Panc1 (cell line): ENCODE data around the gene SCAMP5. TPM values are rescaled to one million over a fixed set of nuclear protein-coding genes. Genes with fewer than 3 reads are reported as not detected.

ENCODE experiments used
- ATAC-seq: fragments of 200-7000 bp; cut with Tn5 transposase; 2 replicates; pipeline ENCODE4 v1.9.1; 2020; ENCODE audit warnings: mild to moderate bottlenecking, moderate library complexity
- BruUV-seq: library from RNA; stranded (reverse); fragments of 400-500 nt; replicated peaks from 2 replicates; lab custom pipeline; 2021; lab: Mats Ljungman, UMichigan
- CTCF ChIA-PET: fragments of 300-600 bp; sonication (Branson Sonifier 250); formaldehyde crosslinking; loops from one replicate; lab custom pipeline; 2022; ENCODE audit warnings: antibody characterized with exemption; lab: Charles Lee
- POLR2A ChIA-PET: fragments of 300-600 bp; sonication (Branson Sonifier 250); formaldehyde crosslinking; loops from one replicate; lab custom pipeline; 2022; ENCODE audit warnings: antibody characterized with exemption; lab: Charles Lee
- DNase-seq: peaks from one replicate; pipeline ENCODE4 v3.0.0-alpha.2; 2010; ENCODE audit warnings: low read depth, low spot score
- H3K27ac ChIP-seq: 2 replicates; pipeline ENCODE4 v1.5.1; 2011; ENCODE audit warnings: mild to moderate bottlenecking, low read length, inconsistent platforms
- H3K27me3 ChIP-seq: fragments of 200-500 bp; sonication (Bioruptor generic); 2 replicates; pipeline ENCODE4 v1.6.0; 2014; ENCODE audit warnings: low read length, inconsistent platforms; ENCODE audit not compliant: control insufficient read depth, insufficient read depth
- H3K36me3 ChIP-seq: fragments of 200-500 bp; sonication (Bioruptor generic); 2 replicates; pipeline ENCODE4 v1.5.1; 2014; ENCODE audit warnings: inconsistent platforms, mild to moderate bottlenecking, low read length, moderate library complexity; ENCODE audit not compliant: control insufficient read depth, insufficient read depth
- H3K4me1 ChIP-seq: 2 replicates; pipeline ENCODE4 v1.5.1; 2011; ENCODE audit warnings: inconsistent platforms, mild to moderate bottlenecking, low read length, moderate library complexity; ENCODE audit not compliant: control insufficient read depth, insufficient read depth
- H3K4me3 ChIP-seq, 2 experiments: 2 replicates each; pipeline ENCODE4 v1.5.1; 2011 to 2012; ENCODE audit warnings: low read depth in 2 of 2, low read length in 2 of 2, mild to moderate bottlenecking in 2 of 2, inconsistent platforms in 1 of 2, moderate library complexity in 1 of 2
- H3K9me3 ChIP-seq: fragments of 200-500 bp; sonication (Bioruptor generic); 2 replicates; pipeline ENCODE4 v1.5.1; 2014; ENCODE audit warnings: low read depth, mild to moderate bottlenecking, inconsistent platforms, low read length, moderate library complexity; ENCODE audit not compliant: control insufficient read depth, insufficient read depth
- POLR2AphosphoS5 ChIP-seq: IDR thresholded peaks from 2 replicates; pipeline ENCODE4 v1.6.1; 2012; ENCODE audit warnings: mild to moderate bottlenecking, low read depth, low read length, moderate library complexity
- SIN3A ChIP-seq: IDR thresholded peaks from 2 replicates; pipeline ENCODE4 v1.6.1; 2012; ENCODE audit warnings: low read depth, mild to moderate bottlenecking, low read length, moderate library complexity, borderline replicate concordance; ENCODE audit not compliant: insufficient read depth
- TCF7L2 ChIP-seq: IDR thresholded peaks from 2 replicates; pipeline ENCODE4 v1.6.1; 2011; ENCODE audit warnings: mild to moderate bottlenecking, low read depth, low read length, inconsistent platforms
- in situ Hi-C: cut with HindIII; loops from 2 replicates; pipeline ENCODE4 v1.10.0; 2016; ENCODE audit warnings: low sequenced_read_pairs, low pct_unique_long_range_greater_than_20kb
- intact Hi-C: fragments of 100-400 bp; cut with micrococcal nuclease; formaldehyde crosslinking; loops from one replicate; pipeline ENCODE4 v1.10.0; 2022; ENCODE audit not compliant: unreplicated experiment
- total RNA-seq: library from RNA; stranded (reverse); gene quantifications from one replicate; pipeline ENCODE4 v1.2.1, GENCODE V29; 2021; ENCODE audit not compliant: unreplicated experiment
- TF ChIP-seq, protein P1 (sequence below), 2 experiments: IDR thresholded peaks; 2 replicates each; pipeline ENCODE4 v1.6.1; 2011 to 2012; ENCODE audit warnings: low read depth in 2 of 2, control low read depth in 1 of 2, low read length in 1 of 2, mild to moderate bottlenecking in 1 of 2, moderate library complexity in 1 of 2; ENCODE audit not compliant: insufficient read depth in 1 of 2
- TF ChIP-seq, protein P2 (sequence below): fragments of 450-650 bp; IDR thresholded peaks from 2 replicates; pipeline ENCODE4 v1.5.1; 2017; ENCODE audit warnings: mild to moderate bottlenecking

The SCAMP5 gene
- total RNA-seq, 1 experiment from 2014 or later: 11.2 TPM

DNA sequence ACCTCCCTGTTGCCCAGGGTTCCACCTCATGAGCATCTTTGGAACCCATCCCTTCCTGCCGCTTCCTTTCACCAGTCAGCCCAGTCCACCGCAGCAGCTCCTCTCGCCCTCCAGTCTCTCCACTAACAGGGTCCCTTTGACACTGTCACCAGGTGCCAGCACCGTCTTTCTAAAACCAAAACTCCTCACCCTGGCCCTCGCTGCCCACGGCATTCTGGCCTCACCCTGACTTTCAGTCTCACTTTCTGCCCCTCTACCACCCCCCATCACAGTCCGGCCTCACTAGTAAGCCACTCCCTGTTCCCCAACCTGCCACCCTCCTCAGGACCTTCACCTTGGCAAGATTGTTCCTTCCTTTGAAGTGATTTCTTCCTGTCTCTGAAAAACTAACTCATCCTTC, 32.2 kb downstream of the SCAMP5 start:
- no peak for DNase-seq
- ChIA-PET CTCF (interaction anchor here (0.6 kb wide), 1 partner anchor 19 kb away, joined by 4 read pairs; no protein-coding TSS in a partner anchor), POLR2A (no interaction called here)
- no peaks in the 10 kb centered on the region for H3K9me3 ChIP-seq
- no peak overlapping the region for H3K4me3 ChIP-seq
- BruUV-seq: no TSS peak
- intact Hi-C loops: no loop called here
- H3K27me3 ChIP-seq: no peaks in the 10 kb centered on the region
- H3K4me1 ChIP-seq: peaks cover 10% of the 10 kb centered on the region
- no peak for TF ChIP-seq POLR2AphosphoS5
- no peak overlapping the region for H3K27ac ChIP-seq
- in situ Hi-C loops: no loop called here
- no peak for ATAC-seq
- no peaks in the 10 kb centered on the region for H3K36me3 ChIP-seq

DNA sequence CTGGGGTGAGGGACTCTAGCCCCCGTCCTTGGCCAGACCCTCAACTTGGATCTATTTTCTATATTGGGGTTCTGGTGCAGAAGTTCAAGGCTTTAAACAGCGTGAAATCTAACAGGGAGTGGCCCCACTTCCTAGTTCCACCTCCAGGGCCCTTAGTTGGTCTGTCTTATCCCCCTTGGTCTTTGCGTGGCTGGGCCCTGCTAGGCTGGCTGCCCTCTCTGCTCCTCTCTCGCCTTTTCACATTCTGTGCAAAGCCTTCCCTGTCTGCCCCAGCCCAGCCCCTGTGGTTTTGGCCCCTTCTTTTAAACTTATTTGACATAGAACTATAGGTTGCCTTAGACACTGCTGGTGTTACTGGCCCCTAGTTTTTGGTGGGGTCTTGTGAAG, 33.6 kb downstream of the SCAMP5 start:
- no TSS peak for BruUV-seq
- Histone ChIP-seq H3K4me3 (no peak overlapping the region), H3K27me3 (no peaks in the 10 kb centered on the region), H3K4me1 (peaks cover 10% of the 10 kb centered on the region), H3K27ac (no peak overlapping the region), H3K36me3 (no peaks in the 10 kb centered on the region), H3K9me3 (no peaks in the 10 kb centered on the region)
- in situ Hi-C loops (no loop called here), intact Hi-C loops (loop anchor here (2.0 kb wide), 1 partner anchor 176 kb away; no protein-coding TSS in a partner anchor)
- POLR2A ChIA-PET: interaction anchor here (0.6 kb wide), 2 partner anchors 39 to 73 kb away, joined by 3 read pairs; partner anchors contain the start of gene RPP25
- CTCF ChIA-PET: interaction anchor here (0.7 to 1.8 kb wide), 2 partner anchors 95 to 175 kb away, joined by 3 to 11 read pairs; no protein-coding TSS in a partner anchor
- ATAC-seq (peak; percentile 76), DNase-seq (no peak)
- TF ChIP-seq POLR2AphosphoS5 (no peak), TCF7L2 (no peak), SIN3A (no peak)
- TF ChIP-seq, protein P1, sequence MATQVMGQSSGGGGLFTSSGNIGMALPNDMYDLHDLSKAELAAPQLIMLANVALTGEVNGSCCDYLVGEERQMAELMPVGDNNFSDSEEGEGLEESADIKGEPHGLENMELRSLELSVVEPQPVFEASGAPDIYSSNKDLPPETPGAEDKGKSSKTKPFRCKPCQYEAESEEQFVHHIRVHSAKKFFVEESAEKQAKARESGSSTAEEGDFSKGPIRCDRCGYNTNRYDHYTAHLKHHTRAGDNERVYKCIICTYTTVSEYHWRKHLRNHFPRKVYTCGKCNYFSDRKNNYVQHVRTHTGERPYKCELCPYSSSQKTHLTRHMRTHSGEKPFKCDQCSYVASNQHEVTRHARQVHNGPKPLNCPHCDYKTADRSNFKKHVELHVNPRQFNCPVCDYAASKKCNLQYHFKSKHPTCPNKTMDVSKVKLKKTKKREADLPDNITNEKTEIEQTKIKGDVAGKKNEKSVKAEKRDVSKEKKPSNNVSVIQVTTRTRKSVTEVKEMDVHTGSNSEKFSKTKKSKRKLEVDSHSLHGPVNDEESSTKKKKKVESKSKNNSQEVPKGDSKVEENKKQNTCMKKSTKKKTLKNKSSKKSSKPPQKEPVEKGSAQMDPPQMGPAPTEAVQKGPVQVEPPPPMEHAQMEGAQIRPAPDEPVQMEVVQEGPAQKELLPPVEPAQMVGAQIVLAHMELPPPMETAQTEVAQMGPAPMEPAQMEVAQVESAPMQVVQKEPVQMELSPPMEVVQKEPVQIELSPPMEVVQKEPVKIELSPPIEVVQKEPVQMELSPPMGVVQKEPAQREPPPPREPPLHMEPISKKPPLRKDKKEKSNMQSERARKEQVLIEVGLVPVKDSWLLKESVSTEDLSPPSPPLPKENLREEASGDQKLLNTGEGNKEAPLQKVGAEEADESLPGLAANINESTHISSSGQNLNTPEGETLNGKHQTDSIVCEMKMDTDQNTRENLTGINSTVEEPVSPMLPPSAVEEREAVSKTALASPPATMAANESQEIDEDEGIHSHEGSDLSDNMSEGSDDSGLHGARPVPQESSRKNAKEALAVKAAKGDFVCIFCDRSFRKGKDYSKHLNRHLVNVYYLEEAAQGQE (IDR thresholded peaks at IDR 0.05; ENCODE audit: insufficient read depth in 1 of 2, low read depth in 2 of 2, low read length in 1 of 2): no peak
- TF ChIP-seq, protein P2, sequence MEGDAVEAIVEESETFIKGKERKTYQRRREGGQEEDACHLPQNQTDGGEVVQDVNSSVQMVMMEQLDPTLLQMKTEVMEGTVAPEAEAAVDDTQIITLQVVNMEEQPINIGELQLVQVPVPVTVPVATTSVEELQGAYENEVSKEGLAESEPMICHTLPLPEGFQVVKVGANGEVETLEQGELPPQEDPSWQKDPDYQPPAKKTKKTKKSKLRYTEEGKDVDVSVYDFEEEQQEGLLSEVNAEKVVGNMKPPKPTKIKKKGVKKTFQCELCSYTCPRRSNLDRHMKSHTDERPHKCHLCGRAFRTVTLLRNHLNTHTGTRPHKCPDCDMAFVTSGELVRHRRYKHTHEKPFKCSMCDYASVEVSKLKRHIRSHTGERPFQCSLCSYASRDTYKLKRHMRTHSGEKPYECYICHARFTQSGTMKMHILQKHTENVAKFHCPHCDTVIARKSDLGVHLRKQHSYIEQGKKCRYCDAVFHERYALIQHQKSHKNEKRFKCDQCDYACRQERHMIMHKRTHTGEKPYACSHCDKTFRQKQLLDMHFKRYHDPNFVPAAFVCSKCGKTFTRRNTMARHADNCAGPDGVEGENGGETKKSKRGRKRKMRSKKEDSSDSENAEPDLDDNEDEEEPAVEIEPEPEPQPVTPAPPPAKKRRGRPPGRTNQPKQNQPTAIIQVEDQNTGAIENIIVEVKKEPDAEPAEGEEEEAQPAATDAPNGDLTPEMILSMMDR: no peak

DNA sequence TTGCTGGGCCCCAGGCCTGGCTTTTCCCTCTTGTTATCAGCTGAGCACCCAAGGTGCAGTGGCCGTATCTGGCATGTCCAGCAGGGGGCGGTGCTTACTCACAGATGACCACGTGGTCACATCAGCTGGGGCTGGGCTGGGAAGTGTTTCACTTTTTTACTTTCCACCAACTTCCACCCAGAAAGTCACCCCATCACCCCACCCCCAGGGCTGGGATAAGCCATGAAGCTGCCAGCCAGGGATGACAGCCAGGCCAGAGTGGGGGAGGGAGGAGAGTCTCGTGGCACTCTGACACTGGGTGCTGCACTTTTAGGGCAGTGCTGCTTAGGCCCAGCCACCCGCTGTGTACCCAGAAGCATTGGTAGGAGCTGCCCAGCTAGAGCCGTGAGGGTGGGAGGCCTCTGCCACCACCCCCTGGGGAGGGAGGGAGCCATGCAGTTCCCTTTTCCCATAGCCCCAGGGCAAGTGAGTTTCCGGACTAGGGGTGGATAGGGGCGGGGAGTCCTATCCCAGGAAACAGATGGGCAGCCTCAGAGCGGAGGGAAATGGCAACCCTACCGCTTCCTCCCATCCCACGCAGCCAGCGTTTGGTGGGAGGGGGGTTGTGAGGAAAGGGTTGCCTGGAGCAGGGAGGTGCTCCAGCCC, 34.1 kb downstream of the SCAMP5 start:
- no TSS peak for BruUV-seq
- in situ Hi-C loops: no loop called here
- TF ChIP-seq SIN3A: no peak
- TF ChIP-seq, protein P2: peak; percentile 94
- intact Hi-C loops: loop anchor here (2.0 to 5.0 kb wide), 2 partner anchors 175 to 278 kb away; no protein-coding TSS in a partner anchor
- ChIA-PET CTCF (interaction anchor here (0.7 to 1.8 kb wide), 4 partner anchors 94 to 278 kb away, joined by 3 to 11 read pairs (median 4); partner anchors contain the start of gene C15orf39), POLR2A (interaction anchor here (0.6 kb wide), 2 partner anchors 38 to 73 kb away, joined by 3 read pairs; partner anchors contain the start of gene RPP25)
- H3K9me3 ChIP-seq: no peaks in the 10 kb centered on the region
- H3K4me1 ChIP-seq: peaks cover 10% of the 10 kb centered on the region
- DNase-seq: no peak
- ATAC-seq: peak; percentile 90
- H3K27me3 ChIP-seq: no peaks in the 10 kb centered on the region
- no peak overlapping the region for H3K4me3 ChIP-seq
- peak overlapping the region; percentile 49 for H3K27ac ChIP-seq
- no peaks in the 10 kb centered on the region for H3K36me3 ChIP-seq
